ENCODE results near the gene KCNMB3.

DNA sequence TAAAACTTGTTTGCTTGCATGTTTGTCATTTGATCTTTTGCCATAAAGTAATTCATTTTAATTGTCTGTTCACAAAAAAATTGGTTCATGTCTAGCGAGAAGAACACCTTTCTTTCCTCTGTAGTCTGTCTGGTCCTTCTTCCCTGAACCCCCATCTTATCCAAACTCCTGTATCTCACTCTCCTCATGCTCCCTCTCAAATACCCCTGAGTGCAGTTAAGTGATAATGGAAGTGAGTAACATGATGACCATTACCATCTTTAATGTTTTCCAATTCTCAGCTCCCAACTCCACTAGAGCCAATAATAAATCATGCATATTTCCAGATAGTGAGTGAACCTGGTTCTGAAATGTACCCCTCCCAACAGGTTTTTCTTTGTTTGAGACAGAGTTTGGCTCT lies 14.2 kb upstream of the KCNMB3 start:
- TF ChIP-seq, protein P1, sequence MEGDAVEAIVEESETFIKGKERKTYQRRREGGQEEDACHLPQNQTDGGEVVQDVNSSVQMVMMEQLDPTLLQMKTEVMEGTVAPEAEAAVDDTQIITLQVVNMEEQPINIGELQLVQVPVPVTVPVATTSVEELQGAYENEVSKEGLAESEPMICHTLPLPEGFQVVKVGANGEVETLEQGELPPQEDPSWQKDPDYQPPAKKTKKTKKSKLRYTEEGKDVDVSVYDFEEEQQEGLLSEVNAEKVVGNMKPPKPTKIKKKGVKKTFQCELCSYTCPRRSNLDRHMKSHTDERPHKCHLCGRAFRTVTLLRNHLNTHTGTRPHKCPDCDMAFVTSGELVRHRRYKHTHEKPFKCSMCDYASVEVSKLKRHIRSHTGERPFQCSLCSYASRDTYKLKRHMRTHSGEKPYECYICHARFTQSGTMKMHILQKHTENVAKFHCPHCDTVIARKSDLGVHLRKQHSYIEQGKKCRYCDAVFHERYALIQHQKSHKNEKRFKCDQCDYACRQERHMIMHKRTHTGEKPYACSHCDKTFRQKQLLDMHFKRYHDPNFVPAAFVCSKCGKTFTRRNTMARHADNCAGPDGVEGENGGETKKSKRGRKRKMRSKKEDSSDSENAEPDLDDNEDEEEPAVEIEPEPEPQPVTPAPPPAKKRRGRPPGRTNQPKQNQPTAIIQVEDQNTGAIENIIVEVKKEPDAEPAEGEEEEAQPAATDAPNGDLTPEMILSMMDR (IDR thresholded peaks at IDR 0.05; ENCODE audit: insufficient read depth, low read depth, low read length): no peak
- TF ChIP-seq EZH2 (IDR thresholded peaks at IDR 0.05; ENCODE audit: insufficient read depth, low read length): no peak

All from astrocyte (in vitro differentiated cells and primary cell).